Measurements from ENCODE around the gene CRYGN.

CRYGN gene

DNA sequence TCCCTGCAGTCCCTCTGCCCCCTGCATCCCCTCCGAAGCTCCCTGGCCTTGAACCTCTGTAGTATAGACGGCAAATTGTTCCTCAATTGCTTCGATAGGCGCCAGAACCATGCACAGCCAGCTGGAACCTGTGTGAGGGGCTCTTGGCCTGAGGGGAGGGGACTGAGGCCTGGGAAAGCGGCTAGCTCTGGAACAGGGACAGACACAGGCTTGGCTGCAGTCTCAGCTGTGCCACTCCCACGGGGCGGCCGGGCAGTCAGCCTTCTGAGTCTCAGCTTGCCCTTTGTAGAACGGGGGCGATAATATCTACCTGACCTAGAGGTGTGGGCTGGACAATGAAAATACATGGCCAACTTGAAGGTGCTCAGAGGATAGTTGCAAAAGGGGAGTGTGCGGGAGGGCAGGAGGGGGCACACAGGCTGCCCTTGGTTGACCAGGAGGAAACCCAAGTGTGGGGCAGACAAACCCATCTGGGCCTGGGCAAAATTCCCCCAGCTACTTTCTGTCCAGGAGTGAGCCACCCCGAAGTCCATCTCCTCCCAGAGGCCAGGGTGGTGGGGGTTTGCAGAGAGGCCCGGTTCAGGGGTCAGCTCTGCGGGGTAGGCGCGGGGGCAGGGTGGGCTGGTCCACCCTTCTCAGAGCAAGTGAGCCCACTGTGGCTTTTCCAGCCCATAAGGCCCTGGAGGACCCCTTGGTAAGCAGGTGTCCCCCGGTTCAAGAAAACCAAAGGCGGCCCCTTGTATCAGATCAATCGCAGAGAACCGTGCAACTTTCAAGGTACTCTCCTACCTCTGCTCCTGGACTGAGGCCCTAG, 4.6 kb downstream of the CRYGN start:
- no peaks in the 10 kb centered on the region for H3K36me3 ChIP-seq (replicated peaks; ENCODE audit: insufficient read depth, low read length)
- no peak overlapping the region for H3K27ac ChIP-seq (ENCODE audit: low read length)
- peaks cover 36% of the 10 kb centered on the region for H3K27me3 ChIP-seq (replicated peaks; ENCODE audit: insufficient read depth, low read length)
- H2AFZ ChIP-seq (ENCODE audit: low read length), result no peak overlapping the region
- no peak overlapping the region for H3K9ac ChIP-seq (ENCODE audit: low read length)
- no peaks in the 10 kb centered on the region for H3K9me3 ChIP-seq (replicated peaks; ENCODE audit: insufficient read depth, low read length)
- H4K20me1 ChIP-seq (ENCODE audit: insufficient read depth, low read length), result no peaks in the 10 kb centered on the region
- no peaks in the 10 kb centered on the region for H3K79me2 ChIP-seq (ENCODE audit: low read length)
- no peak for DNase-seq
- H3K9me2 ChIP-seq (replicated peaks; ENCODE audit: insufficient read depth, low read length), result no peaks in the 10 kb centered on the region
- no peak for TF ChIP-seq CTCF (IDR thresholded peaks at IDR 0.05; ENCODE audit: low read length)
- TF ChIP-seq EZH2phosphoT487 (IDR thresholded peaks at IDR 0.05; ENCODE audit: low read length), result no peak
- no peak for TF ChIP-seq EZH2 (optimal IDR thresholded peaks at IDR 0.05; ENCODE audit: low read depth, low read length)
- peaks cover 5% of the 10 kb centered on the region for H3K4me1 ChIP-seq (ENCODE audit: low read length)
- H3K4me3 ChIP-seq (ENCODE audit: low read length), result no peak overlapping the region
- H3K4me2 ChIP-seq (ENCODE audit: low read depth, low read length), result no peak overlapping the region
- peaks cover under 1% of the 10 kb centered on the region; the same call in 1 of the 2 replicates for H3F3A ChIP-seq (ENCODE audit: insufficient read depth, low read length)

GRCh38 chr7:151434549-151434948, 5.4 kb downstream of the CRYGN start:
- no peak for TF ChIP-seq EZH2phosphoT487 (IDR thresholded peaks at IDR 0.05; ENCODE audit: low read length)
- TF ChIP-seq CTCF (IDR thresholded peaks at IDR 0.05; ENCODE audit: low read length), result no peak
- TF ChIP-seq EZH2 (optimal IDR thresholded peaks at IDR 0.05; ENCODE audit: low read depth, low read length), result no peak
- H3K9me3 ChIP-seq (replicated peaks; ENCODE audit: insufficient read depth, low read length), result no peaks in the 10 kb centered on the region
- peaks cover 10% of the 10 kb centered on the region for H3K4me1 ChIP-seq (ENCODE audit: low read length)
- H3K4me3 ChIP-seq (ENCODE audit: low read length), result no peak overlapping the region
- H4K20me1 ChIP-seq (ENCODE audit: insufficient read depth, low read length), result no peaks in the 10 kb centered on the region
- H3K4me2 ChIP-seq (ENCODE audit: low read depth, low read length), result no peak overlapping the region
- H3K27ac ChIP-seq (ENCODE audit: low read length), result no peak overlapping the region
- no peaks in the 10 kb centered on the region for H3K36me3 ChIP-seq (replicated peaks; ENCODE audit: insufficient read depth, low read length)
- peaks cover 8% of the 10 kb centered on the region for H3F3A ChIP-seq (ENCODE audit: insufficient read depth, low read length)
- H3K27me3 ChIP-seq (replicated peaks; ENCODE audit: insufficient read depth, low read length), result peaks cover 33% of the 10 kb centered on the region
- no peaks in the 10 kb centered on the region for H3K9me2 ChIP-seq (replicated peaks; ENCODE audit: insufficient read depth, low read length)
- H2AFZ ChIP-seq (ENCODE audit: low read length), result no peak overlapping the region
- DNase-seq, result no peak
- no peaks in the 10 kb centered on the region for H3K79me2 ChIP-seq (ENCODE audit: low read length)
- no peak overlapping the region for H3K9ac ChIP-seq (ENCODE audit: low read length)

DNA sequence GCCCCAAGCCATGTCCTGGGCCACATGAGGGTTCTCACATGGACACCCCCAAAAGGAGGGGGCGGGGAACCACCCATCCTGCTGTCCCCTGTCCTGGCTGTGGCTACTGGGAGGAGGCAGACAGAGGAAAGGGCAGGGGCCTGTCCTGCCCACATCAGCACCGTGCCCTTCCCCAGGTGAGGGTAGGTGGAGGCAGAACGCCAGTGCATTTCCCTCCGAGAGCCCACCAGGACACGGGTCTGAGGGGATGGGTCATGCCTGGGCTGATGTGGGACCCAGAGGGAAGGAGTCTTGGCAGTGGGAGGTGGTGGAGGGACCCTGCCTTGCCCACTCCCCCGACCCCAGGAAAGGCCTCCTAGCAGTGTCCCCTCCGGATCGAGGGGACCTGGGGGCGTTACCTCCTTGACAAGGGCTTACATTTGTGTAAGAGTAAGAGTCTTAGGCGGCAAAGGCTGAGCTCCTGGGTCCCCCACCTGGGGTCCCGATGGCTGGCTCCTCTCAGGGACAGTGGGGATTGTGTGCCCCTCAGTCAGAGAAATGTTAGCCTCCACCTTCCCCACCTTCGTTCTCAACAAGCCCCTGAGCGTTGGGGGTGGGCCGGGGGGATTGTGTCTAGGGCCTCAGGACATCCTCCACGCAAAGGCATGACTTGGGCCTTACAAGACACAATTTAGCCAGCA, 6.1 kb downstream of the CRYGN start:
- H3K9me2 ChIP-seq (replicated peaks; ENCODE audit: insufficient read depth, low read length), result no peaks in the 10 kb centered on the region
- no peaks in the 10 kb centered on the region for H3K79me2 ChIP-seq (ENCODE audit: low read length)
- no peaks in the 10 kb centered on the region for H3K9me3 ChIP-seq (replicated peaks; ENCODE audit: insufficient read depth, low read length)
- H3F3A ChIP-seq (ENCODE audit: insufficient read depth, low read length), result peaks cover 15% of the 10 kb centered on the region
- no peak overlapping the region for H2AFZ ChIP-seq (ENCODE audit: low read length)
- H3K36me3 ChIP-seq (replicated peaks; ENCODE audit: insufficient read depth, low read length), result no peaks in the 10 kb centered on the region
- no peak for DNase-seq
- H3K27ac ChIP-seq (ENCODE audit: low read length), result no peak overlapping the region
- H3K4me2 ChIP-seq (ENCODE audit: low read depth, low read length), result no peak overlapping the region
- no peak overlapping the region for H3K4me3 ChIP-seq (ENCODE audit: low read length)
- TF ChIP-seq EZH2phosphoT487 (IDR thresholded peaks at IDR 0.05; ENCODE audit: low read length) (no peak), EZH2 (optimal IDR thresholded peaks at IDR 0.05; ENCODE audit: low read depth, low read length) (no peak), CTCF (IDR thresholded peaks at IDR 0.05; ENCODE audit: low read length) (no peak)
- H4K20me1 ChIP-seq (ENCODE audit: insufficient read depth, low read length), result no peaks in the 10 kb centered on the region
- no peak overlapping the region for H3K9ac ChIP-seq (ENCODE audit: low read length)
- H3K27me3 ChIP-seq (replicated peaks; ENCODE audit: insufficient read depth, low read length), result peaks cover 26% of the 10 kb centered on the region
- peaks cover 17% of the 10 kb centered on the region for H3K4me1 ChIP-seq (ENCODE audit: low read length)

All from MM.1S (cell line).